EH (cell line): ENCODE measurements around the gene SETD2.
A peak's percentile ranks its signal among the peaks of the same experiment; 100 is the strongest.
"Not testable (repeated sequence)": the region's sequence is repeated elsewhere in the genome, so short reads cannot be mapped to it uniquely, and the experiment has no call there.

Experiments used
- DNase-seq: peaks from one replicate; pipeline ENCODE4 v3.0.0-alpha.2; 2015; ENCODE audit warnings: low read depth

SETD2 gene

GRCh38 chr3:47103619-47104018 is 60.3 kb downstream of the SETD2 start:
- no peak for DNase-seq

- no peak for DNase-seq
These were observed 61.8 kb downstream of the SETD2 start for GRCh38 chr3:47102081-47102600.

GRCh38 chr3:47098910-47099309 is 65.0 kb downstream of the SETD2 start:
- DNase-seq = peak; percentile 41

- no peak for DNase-seq
These were observed 66.0 kb downstream of the SETD2 start for GRCh38 chr3:47097864-47098263.

GRCh38 chr3:47096959-47097358 is 67.0 kb downstream of the SETD2 start:
- DNase-seq = peak; percentile 71

GRCh38 chr3:47092090-47092489 is 71.8 kb downstream of the SETD2 start:
- DNase-seq = no peak

- DNase-seq = no peak
These were observed 74.3 kb downstream of the SETD2 start for GRCh38 chr3:47089630-47090029.

GRCh38 chr3:47086071-47086470 is 77.8 kb downstream of the SETD2 start:
- DNase-seq = no peak

- no peak for DNase-seq
These were observed 80.1 kb downstream of the SETD2 start for GRCh38 chr3:47083786-47084185.

- DNase-seq = peak; percentile 54
These were observed 81.4 kb downstream of the SETD2 start for GRCh38 chr3:47082519-47082918.

GRCh38 chr3:47079432-47079831 is 84.5 kb downstream of the SETD2 start:
- peak; percentile 31 for DNase-seq

GRCh38 chr3:47073685-47074084 is 90.2 kb downstream of the SETD2 start:
- no peak for DNase-seq

GRCh38 chr3:47070770-47071169 is 93.1 kb downstream of the SETD2 start:
- DNase-seq = no peak

GRCh38 chr3:47066259-47066658 is 97.7 kb downstream of the SETD2 start:
- DNase-seq = not testable (repeated sequence)

GRCh38 chr3:47065681-47066080 is 98.2 kb downstream of the SETD2 start:
- DNase-seq = no peak

- DNase-seq = no peak
These were observed 98.9 kb downstream of the SETD2 start for GRCh38 chr3:47065058-47065457.

GRCh38 chr3:47057212-47057671 is 106.7 kb downstream of the SETD2 start:
- DNase-seq = peak; percentile 8

GRCh38 chr3:47056705-47057104 is 107.2 kb downstream of the SETD2 start:
- DNase-seq = no peak

- no peak for DNase-seq
These were observed 109.5 kb downstream of the SETD2 start for GRCh38 chr3:47054412-47054811.

GRCh38 chr3:47047673-47048072 is 116.2 kb downstream of the SETD2 start:
- DNase-seq = no peak

GRCh38 chr3:47047069-47047468 is 116.8 kb downstream of the SETD2 start:
- no peak for DNase-seq

- DNase-seq = no peak
These were observed 121.6 kb downstream of the SETD2 start for GRCh38 chr3:47042231-47042791.

- DNase-seq = no peak
These were observed 122.8 kb downstream of the SETD2 start for GRCh38 chr3:47041114-47041513.

GRCh38 chr3:47037302-47037701 is 126.6 kb downstream of the SETD2 start:
- DNase-seq = not testable (repeated sequence)
